B cell (primary cell): ENCODE measurements around the gene MST1R. TPM values are rescaled to one million over a fixed set of nuclear protein-coding genes. Genes with fewer than 3 reads are reported as not detected.

Experiments
- ATAC-seq: fragments of 200-7000 bp; cut with Tn5 transposase; one replicate; pipeline ENCODE4 v1.10.0; 2021; ENCODE audit warnings: low read depth, mild to moderate bottlenecking, moderate number of reproducible peaks, moderate library complexity
- CTCF ChIA-PET: fragments of 350-600 bp; sonication (Branson Sonifier 250); formaldehyde crosslinking; loops from one replicate; lab custom pipeline; 2021; ENCODE audit warnings: antibody characterized with exemption, inconsistent platforms; lab: Charles Lee
- POLR2A ChIA-PET: fragments of 350-600 bp; sonication (Branson Sonifier 250); formaldehyde crosslinking; loops from one replicate; lab custom pipeline; 2021; ENCODE audit warnings: antibody characterized with exemption; lab: Charles Lee
- DNase-seq: peaks from one replicate; pipeline ENCODE4 v3.0.0; 2013
- H2AFZ ChIP-seq: 2 replicates; pipeline ENCODE4 v1.6.1; 2012; ENCODE audit warnings: mild to moderate bottlenecking, low read depth, low read length; ENCODE audit not compliant: insufficient read depth, poor library complexity, severe bottlenecking
- H3K27ac ChIP-seq, 2 donors: 1 replicate in 1 of 2; 2 replicates in 1 of 2; pipeline ENCODE4 v1.5.1; 2012 to 2013; ENCODE audit warnings: low read length in 2 of 2, mild to moderate bottlenecking in 2 of 2, moderate library complexity in 1 of 2
- H3K27me3 ChIP-seq, 4 experiments: fragments of 200-600 bp in 1 of 4; sonication (generic) in 1 of 4; replicated peaks in 1 of 4; 1 replicate in 2 of 4; 2 replicates in 2 of 4; pipeline versions ENCODE4 v1.6.1 to v1.7.0; 2013 to 2016; ENCODE audit warnings: low read length in 3 of 4, mild to moderate bottlenecking in 2 of 4, mixed read lengths in 1 of 4, moderate library complexity in 1 of 4; ENCODE audit not compliant: insufficient read depth in 4 of 4, control insufficient read depth in 3 of 4; ENCODE audit errors: control extremely low read depth in 1 of 4
- H3K36me3 ChIP-seq, 2 experiments: replicated peaks in 1 of 2; 1 replicate in 1 of 2; 2 replicates in 1 of 2; pipeline versions ENCODE4 v1.6.1 to v1.7.1; 2013; ENCODE audit warnings: low read length in 1 of 2; ENCODE audit not compliant: insufficient read depth in 2 of 2, control insufficient read depth in 1 of 2; ENCODE audit errors: control extremely low read depth in 1 of 2, extremely low read depth in 1 of 2
- H3K4me1 ChIP-seq, 2 donors: fragments of 200-600 bp in 1 of 2; sonication (generic) in 1 of 2; 1 replicate in 1 of 2; 2 replicates in 1 of 2; pipeline versions ENCODE4 v1.5.1 to v1.6.1; 2013 to 2017; ENCODE audit warnings: low read length in 2 of 2; ENCODE audit not compliant: control insufficient read depth in 2 of 2, insufficient read depth in 2 of 2
- H3K4me2 ChIP-seq: replicated peaks from 2 replicates; pipeline ENCODE3; 2012; ENCODE audit warnings: mild to moderate bottlenecking, low read depth, low read length; ENCODE audit not compliant: poor library complexity, severe bottlenecking
- H3K4me3 ChIP-seq, 5 experiments: fragments of 200-600 bp in 1 of 5; sonication (generic) in 1 of 5; 1 replicate in 3 of 5; 2 replicates in 2 of 5; pipeline versions ENCODE4 v1.5.1 to v1.7.0; 2011 to 2016; ENCODE audit warnings: low read length in 4 of 5, mild to moderate bottlenecking in 4 of 5, low read depth in 2 of 5, control low read depth in 1 of 5, moderate library complexity in 1 of 5; ENCODE audit not compliant: insufficient read depth in 1 of 5; ENCODE audit errors: control extremely low read depth in 1 of 5, extremely low read depth in 1 of 5
- H3K79me2 ChIP-seq: fragments of 200-600 bp; sonication (generic); one replicate; pipeline ENCODE4 v1.6.0; 2016; ENCODE audit warnings: low read length; ENCODE audit not compliant: control insufficient read depth, insufficient read depth
- H3K9ac ChIP-seq: fragments of 200-600 bp; sonication (generic); 2 replicates; pipeline ENCODE4 v1.6.1; 2017; ENCODE audit warnings: mild to moderate bottlenecking, low read length, moderate library complexity
- H3K9me3 ChIP-seq, 3 donors: one replicate each; pipeline versions ENCODE4 v1.6.1 to v1.7.1; 2013; ENCODE audit warnings: low read length in 2 of 3; ENCODE audit not compliant: control insufficient read depth in 2 of 3, insufficient read depth in 1 of 3; ENCODE audit errors: control extremely low read depth in 1 of 3
- H4K20me1 ChIP-seq: 2 replicates; pipeline ENCODE4 v1.6.0; 2012; ENCODE audit warnings: mild to moderate bottlenecking, low read length; ENCODE audit not compliant: insufficient read depth, control insufficient read depth, poor library complexity, severe bottlenecking
- H3K27ac Mint-ChIP-seq: one replicate; pipeline ENCODE4 v1.8.0; 2021; ENCODE audit warnings: mixed read lengths
- H3K27me3 Mint-ChIP-seq: one replicate; pipeline ENCODE4 v1.8.0; 2021; ENCODE audit warnings: mixed read lengths
- H3K4me1 Mint-ChIP-seq: one replicate; pipeline ENCODE4 v1.8.0; 2021; ENCODE audit warnings: mixed read lengths
- H3K4me3 Mint-ChIP-seq: one replicate; pipeline ENCODE4 v1.8.0; 2021; ENCODE audit warnings: mixed read lengths
- H3K9me3 Mint-ChIP-seq: one replicate; pipeline ENCODE4 v1.8.0; 2022; ENCODE audit warnings: mixed read lengths; ENCODE audit not compliant: insufficient read depth
- EZH2 ChIP-seq: IDR thresholded peaks from 2 replicates; pipeline ENCODE4 v1.6.1; 2012; ENCODE audit warnings: borderline replicate concordance, low read depth, mild to moderate bottlenecking, moderate library complexity, low read length; ENCODE audit not compliant: insufficient read depth, poor library complexity, severe bottlenecking
- WGBS: methylation state at CpG from one replicate; pipeline ENCODE4 v1.1.5; 2013; ENCODE audit warnings: missing lambda C conversion rate; ENCODE audit not compliant: insufficient coverage; 5-methylcytosine and 5-hydroxymethylcytosine counted together
- intact Hi-C: fragments of 100-400 bp; cut with micrococcal nuclease; formaldehyde crosslinking; loops from one replicate; pipeline ENCODE4 v1.10.0; 2022
- polyA plus RNA-seq: library from polyadenylated mRNA; depleted of rRNA; stranded (reverse); fragments of >200 nt; gene quantifications from 2 replicates; pipeline ENCODE4 v1.2.3, GENCODE V29; 2012
- total RNA-seq, 2 donors: library from RNA; stranded (reverse); fragments of 120-200 nt in 1 of 2; gene quantifications; 1 replicate in 1 of 2; 2 replicates in 1 of 2; pipeline versions ENCODE4 v1.2.3 to v1.2.4, GENCODE V29; 2013 to 2022
- TF ChIP-seq, protein P1 (sequence below): fragments of 200-600 bp; IDR thresholded peaks from one replicate; pipeline ENCODE4 v1.8.0; 2022; ENCODE audit warnings: antibody characterized with exemption, mild to moderate bottlenecking

MST1R gene
- total and polyA plus RNA-seq, 2 donors (not counting 1 experiment from before 2014, with no cell fraction given), result 1.7 to 2.4 TPM

GRCh38 chr3:49873623-49874022 is 30.1 kb downstream of the MST1R start:
- H3K27me3 ChIP-seq, result peaks cover 0 to 22% (median 12%) of the 10 kb centered on the region in 4 experiments
- no peaks in the 10 kb centered on the region for H3K36me3 ChIP-seq
- H2AFZ ChIP-seq, result no peak overlapping the region
- intact Hi-C loops, result no loop called here
- Mint-ChIP-seq H3K27ac (no peak overlapping the region), H3K9me3 (no peaks in the 10 kb centered on the region), H3K27me3 (peaks cover 14% of the 10 kb centered on the region), H3K4me3 (no peak overlapping the region), H3K4me1 (no peaks in the 10 kb centered on the region)
- ATAC-seq (no peak), DNase-seq (no peak)
- H3K79me2 ChIP-seq, result no peaks in the 10 kb centered on the region
- WGBS, result 91% methylated on average over 8 of the region's 8 CpGs
- H4K20me1 ChIP-seq, result no peaks in the 10 kb centered on the region
- H3K4me3 ChIP-seq, result no peak overlapping the region
- POLR2A ChIA-PET, result no interaction called here
- H3K4me2 ChIP-seq, result no peak overlapping the region
- H3K9ac ChIP-seq, result no peak overlapping the region
- CTCF ChIA-PET, result no interaction called here
- TF ChIP-seq, protein P1, sequence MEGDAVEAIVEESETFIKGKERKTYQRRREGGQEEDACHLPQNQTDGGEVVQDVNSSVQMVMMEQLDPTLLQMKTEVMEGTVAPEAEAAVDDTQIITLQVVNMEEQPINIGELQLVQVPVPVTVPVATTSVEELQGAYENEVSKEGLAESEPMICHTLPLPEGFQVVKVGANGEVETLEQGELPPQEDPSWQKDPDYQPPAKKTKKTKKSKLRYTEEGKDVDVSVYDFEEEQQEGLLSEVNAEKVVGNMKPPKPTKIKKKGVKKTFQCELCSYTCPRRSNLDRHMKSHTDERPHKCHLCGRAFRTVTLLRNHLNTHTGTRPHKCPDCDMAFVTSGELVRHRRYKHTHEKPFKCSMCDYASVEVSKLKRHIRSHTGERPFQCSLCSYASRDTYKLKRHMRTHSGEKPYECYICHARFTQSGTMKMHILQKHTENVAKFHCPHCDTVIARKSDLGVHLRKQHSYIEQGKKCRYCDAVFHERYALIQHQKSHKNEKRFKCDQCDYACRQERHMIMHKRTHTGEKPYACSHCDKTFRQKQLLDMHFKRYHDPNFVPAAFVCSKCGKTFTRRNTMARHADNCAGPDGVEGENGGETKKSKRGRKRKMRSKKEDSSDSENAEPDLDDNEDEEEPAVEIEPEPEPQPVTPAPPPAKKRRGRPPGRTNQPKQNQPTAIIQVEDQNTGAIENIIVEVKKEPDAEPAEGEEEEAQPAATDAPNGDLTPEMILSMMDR, result no peak
- no peak for TF ChIP-seq EZH2
- H3K4me1 ChIP-seq, result peaks cover 12 to 18% of the 10 kb centered on the region in 2 donors
- peaks cover 0 to 4% (median 0%) of the 10 kb centered on the region in 3 donors for H3K9me3 ChIP-seq
- H3K27ac ChIP-seq, result no peak overlapping the region

DNA sequence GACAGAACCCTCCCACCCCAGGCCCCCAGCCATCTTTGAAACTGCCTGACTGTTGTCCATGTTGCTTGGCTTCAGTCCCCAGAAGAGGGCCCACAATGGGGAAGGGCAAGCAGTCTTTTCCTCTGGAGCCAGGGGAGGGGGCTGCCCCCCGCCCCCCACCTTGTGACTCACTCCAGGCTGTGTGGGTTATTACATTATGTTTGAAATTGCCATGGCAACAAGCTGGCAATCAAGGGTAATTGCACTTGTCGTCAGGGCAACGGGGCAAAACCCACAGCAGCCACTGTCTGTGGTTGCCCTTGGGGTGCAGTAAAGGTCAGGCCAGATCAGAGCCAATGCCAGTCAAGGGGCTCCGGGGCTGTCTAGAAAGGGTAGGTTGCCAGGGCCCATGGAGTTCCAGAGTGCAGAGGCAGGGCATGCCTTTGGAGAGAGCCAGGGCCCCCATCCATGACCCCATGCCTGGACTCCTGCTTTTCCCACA is 30.8 kb downstream of the MST1R start:
- ATAC-seq (peak; percentile 24), DNase-seq (peak; percentile 37)
- Mint-ChIP-seq H3K9me3 (no peaks in the 10 kb centered on the region), H3K4me1 (no peaks in the 10 kb centered on the region), H3K27ac (no peak overlapping the region), H3K4me3 (no peak overlapping the region), H3K27me3 (peaks cover 19% of the 10 kb centered on the region)
- WGBS, result 81% methylated on average over 4 of the region's 4 CpGs
- no peak overlapping the region for H3K27ac ChIP-seq
- no peaks in the 10 kb centered on the region for H3K79me2 ChIP-seq
- TF ChIP-seq, protein P1, result no peak
- no peak for TF ChIP-seq EZH2
- H3K36me3 ChIP-seq, result no peaks in the 10 kb centered on the region
- H3K27me3 ChIP-seq, result peaks cover 0 to 30% (median 17%) of the 10 kb centered on the region in 4 experiments
- no peak overlapping the region for H3K4me3 ChIP-seq
- intact Hi-C loops, result no loop called here
- H4K20me1 ChIP-seq, result no peaks in the 10 kb centered on the region
- H3K9me3 ChIP-seq, result peaks cover 0 to 11% (median 0%) of the 10 kb centered on the region in 3 donors
- no peak overlapping the region for H3K4me2 ChIP-seq
- peaks cover 12 to 18% of the 10 kb centered on the region in 2 donors for H3K4me1 ChIP-seq
- H2AFZ ChIP-seq, result no peak overlapping the region
- ChIA-PET POLR2A (interaction anchor here (0.6 kb wide), 1 partner anchor 29 kb away, joined by 3 read pairs; no protein-coding TSS in a partner anchor), CTCF (interaction anchor here (0.6 kb wide), 1 partner anchor 121 kb away, joined by 3 read pairs; no protein-coding TSS in a partner anchor)
- no peak overlapping the region for H3K9ac ChIP-seq
